GM10248 (cell line): Measurements from ENCODE around the gene HAS3.

Experiments
- CTCF ChIA-PET: fragments of 300-600 bp; sonication (Branson Sonifier 250); formaldehyde crosslinking; extraction: SDS; loops from one replicate; lab custom pipeline; 2021; ENCODE audit warnings: antibody characterized with exemption; lab: Yijun Ruan, JAX
- POLR2A ChIA-PET: fragments of 350-650 bp; sonication (Branson Sonifier 250); formaldehyde crosslinking; extraction: SDS; loops from one replicate; lab custom pipeline; 2020; ENCODE audit warnings: antibody characterized with exemption; lab: Yijun Ruan, JAX
- DNase-seq: peaks from one replicate; pipeline ENCODE4 v3.0.0; 2012; ENCODE audit errors: extremely low spot score
- CTCF ChIP-seq: IDR thresholded peaks from 2 replicates; pipeline ENCODE4 v1.5.1; 2012; ENCODE audit warnings: mild to moderate bottlenecking, low read depth; ENCODE audit errors: extremely low read depth, missing control alignments, control extremely low read depth

Gene HAS3

GRCh38 chr16:69106491-69107315, 1.2 kb downstream of the HAS3 start:
- CTCF ChIA-PET = interaction anchor here (1.0 to 1.5 kb wide), 3 partner anchors 11 to 206 kb away, joined by 3 to 4 read pairs (median 3); no protein-coding TSS in a partner anchor
- TF ChIP-seq CTCF = no peak
- DNase-seq = peak; percentile 50
- POLR2A ChIA-PET = no interaction called here

- no peak for DNase-seq
- ChIA-PET POLR2A (interaction anchor here (0.5 kb wide), 1 partner anchor 738 kb away, joined by 4 read pairs; no protein-coding TSS in a partner anchor), CTCF (interaction anchor here (1.9 to 2.3 kb wide), 3 partner anchors 10 to 18 kb away, joined by 6 to 14 read pairs (median 8); no protein-coding TSS in a partner anchor)
- TF ChIP-seq CTCF = no peak
Measured at GRCh38 chr16:69107316-69107962, 2.0 kb downstream of the HAS3 start.

- CTCF ChIA-PET = interaction anchor here (1.9 to 2.3 kb wide), 3 partner anchors 9 to 19 kb away, joined by 6 to 14 read pairs (median 8); no protein-coding TSS in a partner anchor
- no peak for DNase-seq
- no peak for TF ChIP-seq CTCF
- POLR2A ChIA-PET = interaction anchor here (0.5 to 0.7 kb wide), 2 partner anchors 244 to 739 kb away, joined by 3 to 4 read pairs; no protein-coding TSS in a partner anchor
Measured at GRCh38 chr16:69108064-69108904, 2.8 kb downstream of the HAS3 start.

- CTCF ChIA-PET = interaction anchor here (1.9 to 2.3 kb wide), 3 partner anchors 9 to 20 kb away, joined by 6 to 14 read pairs (median 8); no protein-coding TSS in a partner anchor
- DNase-seq = no peak
- POLR2A ChIA-PET = interaction anchor here (0.7 kb wide), 1 partner anchor 244 kb away, joined by 3 read pairs; no protein-coding TSS in a partner anchor
- no peak for TF ChIP-seq CTCF
Measured at GRCh38 chr16:69108905-69109252, 3.4 kb downstream of the HAS3 start.

- ChIA-PET CTCF (interaction anchor here (2.1 to 4.3 kb wide), 3 partner anchors 8 to 14 kb away, joined by 8 to 60 read pairs (median 14); no protein-coding TSS in a partner anchor), POLR2A (no interaction called here)
- no peak for TF ChIP-seq CTCF
- DNase-seq = no peak
Measured at GRCh38 chr16:69109486-69110270, 4.2 kb downstream of the HAS3 start.
